Left lobe of liver (tissue), 2 donors: ENCODE results near the gene TGFB1. TPM values are rescaled to one million over a fixed set of nuclear protein-coding genes. Genes with fewer than 3 reads are reported as not detected.
A peak's percentile ranks its signal among the peaks of the same experiment; 100 is the strongest.
"Not testable (repeated sequence)": the region's sequence is repeated elsewhere in the genome, so short reads cannot be mapped to it uniquely, and the experiment has no call there.

ENCODE experiments used
- ATAC-seq: fragments of 200-7000 bp; cut with Tn5 transposase; one replicate; pipeline ENCODE4 v1.9.1; 2020; ENCODE audit warnings: mild to moderate bottlenecking, moderate library complexity
- DNase-seq: peaks from one replicate; pipeline ENCODE4 v3.0.0-alpha.2; 2020; ENCODE audit warnings: low spot score
- total RNA-seq: library from RNA; stranded (reverse); gene quantifications from one replicate; pipeline ENCODE4 v1.2.1, GENCODE V29; 2021
- donor health status: DM: no; HTN: no; CAD: no; lungs with moderate emphysema.
- donor health status: DM: no; HTN: yes; CAD: no.

TGFB1 gene
- total RNA-seq, 1 donor from 2014 or later = 7.9 TPM

DNA sequence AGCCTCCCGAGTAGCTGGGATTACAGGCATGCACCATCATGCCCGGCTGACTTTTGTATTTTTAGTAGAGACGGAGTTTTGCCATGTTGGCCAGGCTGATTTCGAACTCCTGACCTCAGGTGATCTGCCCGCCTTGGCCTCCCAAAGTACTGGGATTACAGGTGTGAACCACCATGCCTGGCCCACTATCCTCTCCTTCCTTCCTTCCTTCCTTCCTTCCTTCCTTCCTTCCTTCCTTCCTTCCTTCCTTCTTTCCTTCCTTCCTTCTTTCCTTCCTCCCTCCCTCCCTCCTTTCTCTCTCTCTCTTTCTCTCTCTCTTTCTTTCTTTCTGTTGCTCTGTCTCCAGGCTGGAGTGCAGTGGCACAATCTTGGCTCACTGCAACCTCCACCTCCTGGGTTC lies 17.4 kb upstream of the TGFB1 start:
- not testable (repeated sequence) for DNase-seq, ATAC-seq

DNA sequence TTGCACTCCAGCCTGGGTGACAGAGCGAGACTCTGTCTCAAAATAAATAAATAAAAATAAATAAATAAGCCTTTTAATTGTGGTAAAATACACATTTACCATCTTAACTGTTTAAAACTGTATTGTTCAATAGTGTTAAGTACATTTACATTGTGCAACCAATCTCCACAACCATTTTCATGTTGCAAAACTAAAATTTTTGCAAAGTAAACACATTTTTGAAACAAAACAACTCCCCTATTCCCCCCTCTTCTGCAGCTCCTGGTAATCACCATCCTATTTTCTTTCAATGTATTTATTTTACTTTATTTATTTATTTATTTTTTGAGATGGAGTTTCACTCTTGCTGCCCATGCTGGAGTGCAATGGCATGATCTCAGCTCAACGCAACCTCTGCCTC lies 16.0 kb upstream of the TGFB1 start:
- no peak for DNase-seq
- no peak for ATAC-seq

DNA sequence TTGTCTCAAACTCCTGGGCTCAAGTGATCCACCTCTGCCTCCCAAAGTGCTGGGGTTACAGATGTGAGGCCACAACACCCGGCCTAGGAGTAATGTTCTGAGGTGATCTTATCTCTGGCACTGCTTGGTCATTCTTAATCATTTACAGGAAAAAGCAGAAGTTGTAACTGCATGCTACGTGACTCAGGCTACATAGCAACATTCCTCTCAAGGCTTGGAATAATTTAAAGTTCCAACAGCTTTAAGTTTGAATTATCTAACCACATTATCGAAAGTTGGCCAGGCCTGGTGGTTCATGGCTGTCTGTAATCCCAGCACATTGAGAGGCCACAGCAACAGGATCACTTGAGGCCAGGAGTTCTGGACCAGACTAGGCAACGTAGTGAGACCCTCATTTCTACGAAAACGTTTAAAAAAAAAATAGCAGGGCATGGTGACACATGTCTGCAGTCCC lies 14.2 kb upstream of the TGFB1 start:
- DNase-seq = no peak

DNA sequence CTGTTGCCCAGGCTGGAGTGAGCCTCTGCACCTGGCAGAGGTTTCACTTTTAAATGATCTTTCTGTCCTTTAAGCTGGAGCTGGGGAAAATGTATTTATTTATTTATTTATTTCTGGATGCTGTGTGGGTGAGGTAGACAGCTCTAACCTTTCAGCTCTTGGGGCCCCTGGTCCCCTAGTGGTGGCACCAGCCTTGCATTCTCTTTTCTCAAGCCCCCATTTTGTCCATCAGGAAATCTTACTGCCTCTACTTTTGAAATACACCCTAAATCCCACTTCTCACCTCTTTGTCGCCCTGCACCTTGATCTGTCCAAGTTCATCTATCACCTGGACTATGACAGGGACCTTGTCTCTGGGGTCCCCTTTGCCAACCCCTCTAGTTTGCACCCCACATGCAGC lies 12.4 kb upstream of the TGFB1 start:
- DNase-seq = no peak
- ATAC-seq = no peak

More for the DNA sequence above, 14.2 kb upstream of the TGFB1 start:
- ATAC-seq = no peak

DNA sequence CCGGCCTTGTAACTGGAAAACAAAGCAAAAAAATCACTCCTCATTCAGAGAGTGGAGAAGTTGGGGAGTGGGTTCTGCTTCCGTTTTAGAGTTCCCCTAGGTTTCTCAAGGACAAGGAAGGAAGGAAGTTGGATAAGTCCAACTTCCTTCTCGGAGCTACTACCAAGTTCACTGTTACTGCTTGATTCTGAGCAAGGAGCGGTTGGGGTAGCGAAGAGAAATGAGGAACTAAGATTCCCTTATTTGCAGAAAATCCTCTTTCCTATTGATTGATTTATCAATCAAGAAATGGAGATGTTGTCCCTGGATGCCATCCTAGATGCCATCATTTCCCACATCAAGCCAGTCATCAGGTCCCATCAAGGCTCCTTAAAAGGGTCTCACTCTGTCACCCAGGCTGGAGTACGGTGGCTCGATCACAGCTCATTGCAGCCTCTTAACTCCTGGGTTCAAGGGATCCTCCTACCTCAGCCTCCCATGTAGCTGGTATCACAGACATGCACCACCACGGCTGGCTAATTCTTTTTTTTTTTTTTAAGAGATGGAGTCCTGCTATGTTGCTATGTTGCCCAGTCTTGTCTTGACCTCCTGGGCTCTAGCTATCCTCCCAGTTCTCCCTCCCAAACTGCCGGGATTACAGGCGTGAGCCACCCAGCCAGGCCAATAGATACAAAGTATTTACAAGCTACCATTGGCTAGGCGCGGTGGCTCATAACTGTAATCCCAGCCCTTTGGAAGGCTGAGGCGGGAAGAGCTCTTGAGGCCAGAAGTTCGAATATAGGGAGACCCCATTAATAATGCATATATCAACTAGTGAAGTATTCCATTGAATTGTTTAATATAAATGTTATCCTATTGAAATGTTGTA lies 11.0 kb upstream of the TGFB1 start:
- no peak for DNase-seq
- no peak for ATAC-seq

DNA sequence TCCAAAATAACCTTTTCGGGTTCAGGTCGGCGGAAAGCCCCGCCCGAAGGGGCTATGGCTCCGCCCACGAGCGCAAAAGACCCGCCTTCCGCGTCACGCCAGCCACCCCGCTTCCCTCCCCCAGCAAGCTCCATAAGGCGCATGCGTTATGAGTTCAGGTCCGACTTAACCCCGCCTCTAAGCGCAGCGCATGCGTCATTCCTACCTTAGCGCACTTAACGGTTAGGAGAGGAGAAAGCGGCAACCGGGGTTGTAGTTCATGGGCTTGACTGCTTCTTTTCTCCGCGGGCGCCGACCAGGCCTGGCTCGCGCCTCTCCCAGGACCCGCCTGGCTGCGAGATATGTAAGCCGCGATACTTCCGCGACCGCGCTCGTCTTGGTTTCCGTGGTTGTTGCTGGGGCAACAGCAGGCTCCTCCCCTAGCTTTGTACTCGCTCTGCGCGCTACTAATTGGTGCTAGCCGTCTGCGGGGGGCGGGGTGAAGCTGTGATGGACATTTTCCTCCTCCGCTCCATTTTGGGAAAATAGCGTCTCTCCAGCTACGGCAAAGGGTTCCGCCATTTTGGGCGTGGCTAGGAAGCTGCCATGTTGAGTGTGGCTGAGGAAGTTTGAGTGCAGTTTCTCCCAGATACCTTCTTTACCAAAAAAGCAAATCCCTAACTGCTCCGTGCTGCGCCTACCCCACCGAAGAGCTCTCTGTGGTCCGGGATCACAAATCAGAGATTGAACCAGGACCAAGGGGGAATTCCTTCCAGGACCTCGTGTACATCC lies 10.2 kb upstream of the TGFB1 start, which contains the start of gene B9D2:
Gene B9D2, minus strand, starts transcription at position 397 of the 771 bp plus-strand sequence. CDS start 630 bp downstream, outside the sequence.
- ATAC-seq (peak; percentile 96), DNase-seq (peak; percentile 98)

DNA sequence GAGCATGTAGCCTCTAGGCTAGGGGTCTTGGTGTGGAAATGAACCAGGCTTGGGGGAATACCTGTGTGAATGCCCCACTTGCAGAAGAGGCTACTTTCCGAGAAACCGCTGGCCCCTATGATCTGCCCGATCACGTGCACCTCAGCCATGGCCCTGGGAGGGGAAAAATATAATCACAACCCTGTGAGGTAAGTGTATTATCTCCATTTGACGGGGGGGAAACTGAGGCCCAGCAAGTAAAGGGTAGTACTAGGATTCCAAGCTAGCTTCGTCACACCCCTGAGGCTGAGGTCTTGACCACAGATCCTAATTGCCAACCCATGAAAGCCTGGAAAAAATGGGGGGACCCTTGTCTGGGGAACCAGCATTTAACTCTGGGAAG lies 9.6 kb upstream of the TGFB1 start:
- no peak for DNase-seq

DNA sequence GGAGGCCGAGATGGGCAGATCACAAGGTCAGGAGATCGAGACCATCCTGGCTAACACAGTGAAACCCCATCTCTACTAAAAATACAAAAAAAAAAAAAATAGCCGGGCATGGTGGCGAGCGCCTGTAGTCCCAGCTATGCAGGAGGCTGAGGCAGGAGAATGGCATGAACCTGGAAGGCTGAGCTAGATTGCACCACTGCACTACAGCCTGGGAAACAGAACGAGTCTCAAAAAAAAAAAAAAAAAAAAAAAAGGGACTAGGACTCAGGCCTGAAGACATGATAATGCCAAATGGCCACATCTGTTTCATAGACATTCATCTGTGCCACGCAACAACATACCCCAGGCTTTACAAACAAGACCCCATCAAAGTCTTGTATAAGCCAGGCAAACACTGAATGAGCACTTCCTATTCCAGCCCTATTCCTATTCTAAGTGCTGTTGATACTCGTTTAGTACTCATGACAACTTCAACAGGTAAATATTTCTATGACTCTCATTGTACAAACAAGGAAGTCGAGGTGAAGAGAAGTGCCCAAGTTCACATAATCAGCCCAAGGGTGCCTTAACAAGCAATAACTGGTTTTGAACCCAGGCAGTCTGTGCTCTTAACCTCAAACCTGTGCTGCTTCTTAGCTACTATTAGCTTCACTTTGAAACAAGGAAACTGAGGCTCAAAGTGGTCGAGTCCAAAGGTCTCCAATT lies 8.6 kb upstream of the TGFB1 start:
- DNase-seq = no peak
- ATAC-seq = no peak

More for the DNA sequence above, 9.6 kb upstream of the TGFB1 start:
- no peak for ATAC-seq

DNA sequence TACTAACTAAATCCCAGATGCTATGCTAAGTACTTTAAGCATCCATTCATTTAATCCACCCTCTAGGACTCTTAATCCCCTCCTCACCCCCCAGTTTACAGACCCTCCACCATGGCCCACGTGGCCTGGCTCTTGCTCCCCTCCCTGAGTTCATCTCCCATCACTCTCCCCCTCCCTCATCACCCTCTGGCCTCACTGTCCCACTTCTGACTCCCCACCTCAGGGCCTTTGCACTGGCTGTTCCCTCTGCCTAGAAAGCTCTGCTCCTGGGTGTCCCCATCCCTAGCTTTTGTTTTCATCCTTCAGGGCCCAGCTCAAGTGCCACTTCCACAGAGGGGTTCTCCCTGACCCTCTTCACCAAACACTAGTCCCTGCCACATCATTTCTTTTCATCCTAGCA lies 6.0 kb upstream of the TGFB1 start:
- DNase-seq = no peak
- no peak for ATAC-seq

DNA sequence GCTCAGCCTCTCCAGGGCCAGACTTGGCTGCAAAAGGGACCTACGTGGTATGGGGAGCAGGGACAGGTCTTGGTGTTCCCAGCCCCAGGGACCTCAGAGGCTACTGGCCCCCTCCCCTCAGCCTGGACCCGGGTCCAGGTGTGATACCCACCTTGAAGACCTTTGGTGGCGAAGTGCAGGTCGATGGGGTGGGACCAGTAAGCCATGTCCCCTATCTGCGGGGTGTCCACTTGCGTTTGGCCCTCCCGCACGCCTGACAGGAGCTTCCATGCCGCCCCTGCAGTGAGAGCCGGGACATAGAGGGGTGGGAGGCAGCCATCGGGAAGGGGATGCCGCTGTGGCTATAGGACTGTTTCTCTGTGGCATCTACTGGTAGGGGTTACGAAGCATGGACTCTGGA lies 4.0 kb upstream of the TGFB1 start:
- no peak for ATAC-seq
- no peak for DNase-seq

DNA sequence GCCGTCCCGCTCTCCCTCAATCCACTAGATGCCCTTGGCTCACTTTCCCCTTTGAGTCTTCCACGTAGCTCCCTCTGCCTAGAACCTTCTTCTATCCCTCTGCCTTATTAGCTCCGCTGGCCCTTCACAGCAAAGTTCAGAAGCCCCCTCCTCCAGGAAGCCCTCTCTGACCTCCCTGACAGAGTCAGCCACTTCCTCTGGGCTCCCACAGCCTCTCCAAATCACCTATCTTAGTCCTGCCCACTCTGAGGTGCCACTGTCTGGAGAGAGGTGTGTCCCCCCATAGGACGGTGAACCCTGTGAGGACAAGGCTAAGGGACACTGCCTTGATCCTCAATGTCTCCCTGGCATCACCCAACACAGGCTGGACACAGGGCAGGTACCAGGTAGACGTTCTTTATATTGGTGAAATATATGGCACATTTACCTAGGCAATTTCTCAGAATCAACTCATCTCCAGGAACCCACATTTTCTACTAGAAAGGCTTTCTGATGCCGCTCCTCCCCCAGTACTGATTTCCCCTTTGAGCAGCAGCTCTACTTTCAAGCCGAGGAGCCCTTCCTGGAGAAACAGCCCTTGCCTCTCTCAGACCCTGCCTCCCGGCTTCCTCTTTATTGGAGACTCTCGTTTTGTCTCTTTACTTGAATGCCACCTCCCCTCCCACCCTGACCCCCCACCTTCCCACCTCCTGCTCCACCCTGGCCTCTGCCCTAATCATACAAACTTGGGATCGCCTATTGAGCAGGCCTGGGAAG lies 3.4 kb upstream of the TGFB1 start:
- ATAC-seq = no peak
- no peak for DNase-seq

DNA sequence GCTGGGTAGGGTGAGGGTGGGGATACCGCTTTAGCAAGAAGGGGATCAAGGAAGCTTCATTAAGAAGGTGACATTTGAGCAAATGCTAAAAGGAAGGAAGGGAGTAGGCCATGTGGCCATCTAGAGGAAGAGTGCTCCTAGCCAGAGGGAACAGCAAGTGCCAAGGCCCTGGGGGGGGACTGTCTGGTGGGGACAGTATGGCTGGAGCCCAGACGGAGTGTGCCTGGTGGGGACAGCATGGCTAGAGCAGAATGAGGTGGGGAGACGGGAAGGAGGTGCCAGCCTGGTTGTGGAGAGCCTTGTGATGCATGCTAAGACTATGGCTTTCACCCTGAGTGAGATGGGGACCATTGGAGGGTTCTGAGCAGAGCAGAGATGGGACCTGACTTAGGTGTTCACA lies 2.1 kb upstream of the TGFB1 start:
- ATAC-seq (no peak), DNase-seq (no peak)

DNA sequence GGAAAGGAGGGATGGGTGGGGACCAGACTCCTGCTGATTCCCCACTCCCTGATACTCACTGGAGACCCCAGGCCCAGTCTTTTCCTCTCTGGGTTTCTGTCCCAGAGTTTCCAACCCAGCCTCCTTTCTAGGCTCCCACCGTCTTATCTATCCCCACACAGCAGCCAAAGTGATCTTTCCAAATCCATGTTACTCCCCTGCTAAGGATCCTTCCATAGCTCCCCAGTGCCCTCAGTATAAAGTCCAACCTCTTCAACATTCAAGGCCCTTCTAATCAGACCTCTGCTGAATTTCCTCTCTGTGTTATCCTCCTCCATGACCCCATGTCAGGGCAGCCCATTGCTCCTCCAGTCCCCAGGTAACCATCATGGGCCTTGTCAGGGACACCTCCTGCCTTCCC lies 1.3 kb upstream of the TGFB1 start:
- DNase-seq (no peak), ATAC-seq (no peak)

DNA sequence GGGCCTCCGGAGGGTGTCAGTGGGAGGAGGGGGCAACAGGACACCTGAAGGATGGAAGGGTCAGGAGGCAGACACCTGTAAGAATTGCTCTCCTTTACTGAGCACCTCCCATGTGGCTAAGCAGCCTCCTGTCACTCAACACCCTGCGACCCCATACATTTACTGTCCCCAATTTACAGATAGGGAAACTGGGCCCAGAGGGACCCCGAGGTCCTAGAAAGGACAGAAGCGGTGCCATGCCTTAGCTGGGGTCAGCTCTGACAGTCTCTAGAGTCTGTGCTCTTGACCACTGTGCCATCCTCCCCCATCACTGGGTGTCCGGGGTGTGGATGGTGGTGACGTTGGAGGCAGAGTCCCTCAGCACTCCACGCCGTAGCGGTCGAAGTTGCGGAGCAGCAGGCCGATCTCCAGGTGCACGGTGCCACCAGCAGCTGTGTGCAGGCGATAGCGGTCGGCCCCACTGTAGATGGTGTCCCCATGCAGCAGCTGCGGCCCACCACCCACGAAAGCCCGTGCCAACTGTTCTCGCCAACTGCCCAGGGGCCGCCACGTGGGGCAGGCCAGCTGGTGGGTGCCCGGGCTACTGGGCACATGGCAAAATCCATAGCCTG lies 726 bp upstream of the TGFB1 start:
- no peak for ATAC-seq
- DNase-seq = no peak

DNA sequence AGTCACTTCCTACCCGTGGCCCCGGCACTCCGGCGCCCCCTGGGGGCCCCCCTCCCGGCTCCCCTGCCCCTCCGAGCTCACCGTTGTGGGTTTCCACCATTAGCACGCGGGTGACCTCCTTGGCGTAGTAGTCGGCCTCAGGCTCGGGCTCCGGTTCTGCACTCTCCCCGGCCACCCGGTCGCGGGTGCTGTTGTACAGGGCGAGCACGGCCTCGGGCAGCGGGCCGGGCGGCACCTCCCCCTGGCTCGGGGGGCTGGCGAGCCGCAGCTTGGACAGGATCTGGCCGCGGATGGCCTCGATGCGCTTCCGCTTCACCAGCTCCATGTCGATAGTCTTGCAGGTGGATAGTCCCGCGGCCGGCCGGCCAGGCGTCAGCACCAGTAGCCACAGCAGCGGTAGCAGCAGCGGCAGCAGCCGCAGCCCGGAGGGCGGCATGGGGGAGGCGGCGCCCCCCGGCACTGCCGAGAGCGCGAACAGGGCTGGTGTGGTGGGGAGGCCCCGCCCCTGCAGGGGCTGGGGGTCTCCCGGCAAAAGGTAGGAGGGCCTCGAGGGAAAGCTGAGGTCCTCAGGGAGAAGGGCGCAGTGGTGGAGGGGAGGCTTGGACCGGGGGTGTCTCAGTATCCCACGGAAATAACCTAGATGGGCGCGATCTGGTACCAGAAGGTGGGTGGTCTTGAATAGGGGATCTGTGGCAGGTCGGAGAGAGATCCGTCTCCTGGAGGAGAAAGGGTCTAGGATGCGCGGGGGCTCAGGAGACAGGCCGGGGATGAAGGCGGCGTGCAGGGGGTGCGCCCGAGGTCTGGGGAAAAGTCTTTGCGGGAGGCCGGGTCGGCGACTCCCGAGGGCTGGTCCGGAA lies 885 bp downstream of the TGFB1 start:
- ATAC-seq (peak; percentile 28), DNase-seq (no peak)

DNA sequence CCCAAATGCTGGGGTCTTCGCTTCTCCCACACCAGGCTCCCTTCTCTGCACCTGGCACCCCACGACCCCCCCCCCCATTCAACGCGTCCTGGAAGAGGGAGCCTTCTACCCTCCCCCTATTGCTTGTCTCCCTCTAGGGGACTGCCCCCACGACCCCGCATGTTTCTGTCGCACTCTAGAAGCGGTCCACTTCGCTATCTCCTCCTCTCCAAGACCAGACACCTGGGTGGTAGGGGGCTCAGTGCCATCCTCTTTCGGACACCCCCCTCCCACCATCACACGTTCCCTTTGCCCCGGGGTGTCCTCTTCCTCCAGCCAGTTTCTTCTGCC lies 1.5 kb downstream of the TGFB1 start:
- no peak for ATAC-seq
- no peak for DNase-seq

DNA sequence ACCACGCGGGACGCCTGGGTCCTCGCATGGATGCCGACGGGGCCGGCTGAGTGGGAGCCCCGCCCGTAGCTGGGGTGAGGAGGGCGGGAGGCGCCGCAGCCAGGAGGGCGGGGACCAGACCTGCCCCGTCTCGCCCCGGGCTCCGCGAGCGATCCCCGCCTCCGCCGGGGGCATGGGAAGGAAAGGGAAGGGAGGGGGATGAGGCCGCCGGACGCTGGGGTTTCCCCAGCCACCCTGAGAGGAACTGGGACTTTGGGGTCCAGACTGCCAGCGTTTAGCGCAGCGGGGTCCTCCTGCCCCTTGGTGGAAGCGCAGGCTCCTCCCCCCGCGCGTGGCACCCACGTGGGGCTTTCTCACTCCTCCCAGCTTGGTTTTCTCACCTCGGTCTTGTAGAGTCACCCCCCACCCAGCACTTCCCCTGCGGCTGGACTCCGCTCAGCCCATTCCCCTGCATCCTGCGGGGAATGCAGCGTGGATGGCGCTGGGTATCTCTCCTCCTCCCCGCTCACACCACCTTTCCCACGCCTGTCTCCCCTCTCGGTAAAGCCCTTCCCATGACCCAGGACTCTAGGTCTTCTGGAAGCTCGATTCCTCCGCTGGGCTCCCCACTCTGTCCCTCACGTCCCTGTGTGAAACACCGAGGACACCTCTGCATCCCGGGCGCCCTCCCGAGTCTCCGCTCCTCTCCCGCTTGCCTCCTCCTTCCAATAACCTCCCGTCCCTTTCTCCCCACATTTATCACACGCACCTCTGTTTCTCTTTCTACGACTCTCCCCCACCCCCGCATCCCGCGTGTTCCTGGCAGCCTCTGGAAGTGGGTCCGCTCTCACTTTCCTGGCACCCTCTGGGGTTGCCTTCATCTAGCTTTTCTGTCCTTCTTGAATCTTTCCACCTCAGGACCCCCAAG lies 2.1 kb downstream of the TGFB1 start:
- DNase-seq (peak; percentile 57), ATAC-seq (peak; percentile 45)

DNA sequence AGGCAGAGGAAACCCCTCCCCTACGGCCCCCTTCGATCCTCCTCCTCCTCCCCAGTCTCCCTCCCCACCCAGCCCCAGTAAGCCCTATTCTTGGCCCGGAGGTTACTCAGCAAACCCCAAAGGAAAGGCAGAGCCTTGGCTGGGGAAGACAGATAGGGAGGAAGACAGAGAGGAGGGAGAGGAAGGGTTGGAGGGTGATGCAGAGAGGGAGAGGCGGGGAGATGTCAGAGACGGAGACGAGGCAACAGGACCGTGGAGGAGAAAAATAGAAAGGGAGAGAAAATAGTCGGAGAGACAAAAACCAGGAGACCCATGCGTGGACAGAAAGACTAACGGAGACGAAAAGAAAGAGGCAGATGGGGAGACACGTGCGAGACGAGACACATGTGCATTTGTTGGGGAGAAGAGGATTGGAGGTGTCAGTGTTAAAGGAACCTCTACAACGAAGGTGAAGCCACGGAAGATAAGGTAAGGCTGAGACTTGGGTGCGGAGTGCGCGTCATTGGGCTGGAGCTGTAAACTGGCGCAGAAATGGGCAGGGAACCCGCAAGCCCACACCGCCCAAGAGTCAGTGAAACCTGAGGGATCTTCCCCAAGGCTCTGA lies 2.9 kb downstream of the TGFB1 start:
- no peak for ATAC-seq
- no peak for DNase-seq
